Activated CD8-positive, alpha-beta memory T cell treated with anti-CD3 and anti-CD28 coated beads, Interleukin-2, amount 50 U/mL, for 1 hour (primary cell): ENCODE data around the gene ULBP2.
"Not testable (repeated sequence)": the region's sequence is repeated elsewhere in the genome, so short reads cannot be mapped to it uniquely, and the experiment has no call there.

Source experiments
- DNase-seq: peaks from one replicate; pipeline ENCODE4 v3.0.0-alpha.2; 2020; ENCODE audit errors: extremely low read depth

Gene ULBP2

GRCh38 chr6:149925974-149926777, 15.6 kb upstream of the ULBP2 start:
- DNase-seq: no peak

GRCh38 chr6:149927025-149927424, 14.8 kb upstream of the ULBP2 start:
- not testable (repeated sequence) for DNase-seq

- no peak for DNase-seq
These were observed 12.4 kb upstream of the ULBP2 start for GRCh38 chr6:149929422-149929821.

GRCh38 chr6:149931501-149931900, 10.3 kb upstream of the ULBP2 start:
- no peak for DNase-seq

- no peak for DNase-seq
These were observed 8.8 kb upstream of the ULBP2 start for GRCh38 chr6:149933036-149933435.

GRCh38 chr6:149933461-149933860, 8.4 kb upstream of the ULBP2 start:
- no peak for DNase-seq

GRCh38 chr6:149934249-149935156, 7.3 kb upstream of the ULBP2 start:
- no peak for DNase-seq

- DNase-seq: no peak
These were observed 6.6 kb upstream of the ULBP2 start for GRCh38 chr6:149935246-149935645.

- no peak for DNase-seq
These were observed 6.1 kb upstream of the ULBP2 start for GRCh38 chr6:149935668-149936067.

GRCh38 chr6:149936743-149937142, 5.1 kb upstream of the ULBP2 start:
- DNase-seq: no peak

GRCh38 chr6:149938013-149938570, 3.7 kb upstream of the ULBP2 start:
- DNase-seq: not testable (repeated sequence)

GRCh38 chr6:149938571-149939355, 3.1 kb upstream of the ULBP2 start:
- no peak for DNase-seq

GRCh38 chr6:149939356-149939648, 2.5 kb upstream of the ULBP2 start:
- DNase-seq: no peak

GRCh38 chr6:149939909-149940671, 1.7 kb upstream of the ULBP2 start:
- DNase-seq: no peak

- DNase-seq: no peak
These were observed 1.2 kb upstream of the ULBP2 start for GRCh38 chr6:149940672-149940982.

- DNase-seq: no peak
These were observed 631 bp downstream of the ULBP2 start for GRCh38 chr6:149942461-149942829.

- DNase-seq: not testable (repeated sequence)
These were observed 1.5 kb downstream of the ULBP2 start for GRCh38 chr6:149943321-149943720.

GRCh38 chr6:149945276-149945675, 3.5 kb downstream of the ULBP2 start:
- DNase-seq: not testable (repeated sequence)

- not testable (repeated sequence) for DNase-seq
These were observed 4.8 kb downstream of the ULBP2 start for GRCh38 chr6:149946631-149947030.

- DNase-seq: not testable (repeated sequence)
These were observed 5.7 kb downstream of the ULBP2 start for GRCh38 chr6:149947533-149947932.

- no peak for DNase-seq
These were observed 6.2 kb downstream of the ULBP2 start for GRCh38 chr6:149948011-149948410.
